Measurements from ENCODE around the gene ADAD2. TPM values are rescaled to one million over a fixed set of nuclear protein-coding genes. Genes with fewer than 3 reads are reported as not detected.
"Not testable (repeated sequence)": the region's sequence is repeated elsewhere in the genome, so short reads cannot be mapped to it uniquely, and the experiment has no call there.

The ADAD2 gene
- total RNA-seq, 2 experiments from 2014 or later = 0.18 TPM; not detected in 1

DNA sequence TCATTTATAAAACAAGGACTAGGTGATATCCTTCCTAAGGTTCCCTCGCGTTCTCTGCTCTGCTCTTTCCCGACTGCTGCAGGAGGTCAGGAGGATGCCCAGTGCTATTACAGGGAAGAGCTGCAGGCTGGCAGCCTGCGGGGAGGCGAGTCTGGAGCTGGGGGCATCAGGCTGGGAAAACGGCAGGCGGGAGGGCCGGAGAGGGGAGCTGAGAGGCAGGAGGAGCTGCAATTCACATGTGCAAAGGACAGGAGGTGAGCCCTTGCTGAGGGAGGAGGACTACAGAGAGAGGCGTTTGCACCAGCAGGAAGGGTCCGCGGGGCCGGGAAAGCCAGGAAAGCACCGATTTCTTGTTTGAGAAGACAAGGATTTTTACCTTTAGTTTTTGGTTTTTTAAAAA is 8.1 kb downstream of the ADAD2 start:
- Mint-ChIP-seq H3K27me3 (ENCODE audit: low read depth) (peaks cover 2% of the 10 kb centered on the region), H3K4me1 (ENCODE audit: low read depth) (peaks cover 7% of the 10 kb centered on the region), H3K27ac (no peak overlapping the region), H3K9me3 (ENCODE audit: insufficient read depth) (no peaks in the 10 kb centered on the region), H3K36me3 (ENCODE audit: low read depth) (no peaks in the 10 kb centered on the region), H3K4me3 (no peak overlapping the region)
- ChIA-PET POLR2A (no interaction called here), CTCF (no interaction called here)
- ATAC-seq = no peak
- no peak for DNase-seq

DNA sequence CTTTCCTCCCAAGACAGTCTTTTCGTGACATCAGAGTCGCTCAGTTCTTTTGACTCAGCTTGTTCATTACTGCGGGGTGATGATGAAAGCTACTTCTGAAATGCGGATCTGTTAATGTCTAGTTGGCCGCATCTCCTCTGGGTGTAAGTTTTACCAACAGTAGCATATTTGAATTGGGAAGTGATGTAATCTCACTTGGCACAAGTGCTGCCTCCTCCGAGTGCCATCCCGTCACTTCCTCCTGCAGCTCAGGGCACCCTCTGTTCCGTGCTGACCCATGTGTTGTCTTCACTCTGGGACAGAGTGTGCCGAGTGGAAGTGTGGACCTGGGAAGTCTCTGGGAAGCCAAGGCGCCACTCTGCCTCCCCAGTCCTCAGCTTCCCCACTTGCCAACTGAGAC is 8.9 kb downstream of the ADAD2 start:
- DNase-seq (no peak), ATAC-seq (no peak)
- no peak overlapping the region for H3K27ac Mint-ChIP-seq
- no peaks in the 10 kb centered on the region for H3K4me1 Mint-ChIP-seq (ENCODE audit: low read depth)
- no peak overlapping the region for H3K4me3 Mint-ChIP-seq
- no peaks in the 10 kb centered on the region for H3K36me3 Mint-ChIP-seq (ENCODE audit: low read depth)
- H3K9me3 Mint-ChIP-seq (ENCODE audit: insufficient read depth) = no peaks in the 10 kb centered on the region
- ChIA-PET POLR2A (no interaction called here), CTCF (interaction anchor here (1.3 kb wide), 1 partner anchor 13 kb away, joined by 4 read pairs; the partner anchor contains the start of gene TAF1C)
- peaks cover 2% of the 10 kb centered on the region for H3K27me3 Mint-ChIP-seq (ENCODE audit: low read depth)

GRCh38 chr16:84204551-84204950 is 13.6 kb downstream of the ADAD2 start:
- ATAC-seq; H3K4me1 Mint-ChIP-seq (ENCODE audit: low read depth); H3K27ac Mint-ChIP-seq; H3K4me3 Mint-ChIP-seq; POLR2A ChIA-PET; DNase-seq; H3K36me3 Mint-ChIP-seq (ENCODE audit: low read depth); H3K27me3 Mint-ChIP-seq (ENCODE audit: low read depth); H3K9me3 Mint-ChIP-seq (ENCODE audit: insufficient read depth); CTCF ChIA-PET: not testable (repeated sequence)

GRCh38 chr16:84205123-84205522 is 14.2 kb downstream of the ADAD2 start:
- H3K4me1 Mint-ChIP-seq (ENCODE audit: low read depth); DNase-seq; H3K4me3 Mint-ChIP-seq; CTCF ChIA-PET; ATAC-seq; POLR2A ChIA-PET; H3K27ac Mint-ChIP-seq; H3K36me3 Mint-ChIP-seq (ENCODE audit: low read depth); H3K27me3 Mint-ChIP-seq (ENCODE audit: low read depth); H3K9me3 Mint-ChIP-seq (ENCODE audit: insufficient read depth): not testable (repeated sequence)

DNA sequence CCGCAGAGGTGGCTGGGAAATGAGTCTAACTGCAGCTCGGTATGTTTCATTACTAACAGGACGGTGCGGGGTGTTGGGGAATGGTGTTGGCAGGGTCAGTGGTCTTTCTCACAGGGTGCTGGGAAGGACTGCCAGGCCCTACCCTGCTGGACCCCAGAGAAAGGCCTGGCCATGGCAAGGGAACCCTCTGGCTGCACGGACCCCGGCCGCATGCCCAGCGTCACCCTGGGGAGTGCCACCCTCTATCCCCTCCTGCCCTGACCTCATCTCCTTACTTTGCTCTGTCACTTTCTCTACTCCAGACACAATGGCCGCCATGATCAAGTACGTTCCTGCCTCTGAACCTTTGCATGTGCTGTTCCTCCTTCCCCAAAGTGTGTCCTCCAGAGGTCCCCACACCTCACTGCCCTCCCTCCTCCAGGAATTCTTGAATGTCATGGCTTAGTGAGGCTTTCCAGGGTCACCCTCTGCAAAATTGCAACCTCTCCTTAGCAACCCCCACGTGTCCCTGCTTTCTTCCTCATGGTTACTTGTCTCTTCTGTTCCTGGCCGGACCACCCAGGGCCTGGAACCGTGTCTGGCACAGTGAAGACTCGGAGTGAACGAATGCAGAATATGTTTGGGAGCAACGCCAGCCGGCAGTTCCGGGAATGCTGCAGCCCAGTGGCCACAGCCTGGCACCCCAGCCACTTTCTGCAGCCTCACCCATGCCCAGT is 15.2 kb downstream of the ADAD2 start:
- Mint-ChIP-seq H3K4me1 (ENCODE audit: low read depth) (no peaks in the 10 kb centered on the region), H3K4me3 (no peak overlapping the region), H3K36me3 (ENCODE audit: low read depth) (no peaks in the 10 kb centered on the region), H3K27ac (no peak overlapping the region), H3K27me3 (ENCODE audit: low read depth) (no peaks in the 10 kb centered on the region), H3K9me3 (ENCODE audit: insufficient read depth) (no peaks in the 10 kb centered on the region)
- ChIA-PET POLR2A (no interaction called here), CTCF (no interaction called here)
- ATAC-seq (no peak), DNase-seq (no peak)

DNA sequence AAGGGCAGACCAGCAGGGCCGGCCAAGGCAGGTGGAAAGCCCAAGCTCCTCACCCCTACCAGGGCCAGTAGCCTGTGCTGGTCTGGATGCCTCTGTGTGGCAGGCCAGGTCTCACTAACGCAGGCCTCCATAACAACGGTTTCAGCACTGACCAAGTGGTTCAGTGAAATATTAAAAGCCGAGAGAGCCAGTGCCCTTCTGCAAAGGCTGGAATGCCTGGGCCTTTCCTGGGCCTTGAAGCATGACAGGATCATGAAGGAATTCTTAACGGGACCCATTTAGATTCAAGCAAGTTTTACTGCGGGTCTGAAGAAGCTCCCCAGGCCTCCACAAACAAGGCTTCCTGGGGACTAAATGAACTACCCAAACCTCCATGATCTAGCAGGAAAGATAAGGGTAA is 16.3 kb downstream of the ADAD2 start:
- DNase-seq (no peak), ATAC-seq (no peak)
- no peaks in the 10 kb centered on the region for H3K36me3 Mint-ChIP-seq (ENCODE audit: low read depth)
- H3K9me3 Mint-ChIP-seq (ENCODE audit: insufficient read depth) = no peaks in the 10 kb centered on the region
- no peak overlapping the region for H3K4me3 Mint-ChIP-seq
- no peaks in the 10 kb centered on the region for H3K4me1 Mint-ChIP-seq (ENCODE audit: low read depth)
- H3K27me3 Mint-ChIP-seq (ENCODE audit: low read depth) = no peaks in the 10 kb centered on the region
- CTCF ChIA-PET = no interaction called here
- POLR2A ChIA-PET = interaction anchor here (0.8 kb wide), 1 partner anchor 12 kb away, joined by 4 read pairs; no protein-coding TSS in a partner anchor
- no peak overlapping the region for H3K27ac Mint-ChIP-seq

- CTCF ChIA-PET = no interaction called here
- H3K27ac Mint-ChIP-seq = no peak overlapping the region
- no peak for ATAC-seq
- POLR2A ChIA-PET = interaction anchor here (0.8 kb wide), 1 partner anchor 13 kb away, joined by 4 read pairs; no protein-coding TSS in a partner anchor
- H3K27me3 Mint-ChIP-seq (ENCODE audit: low read depth) = no peaks in the 10 kb centered on the region
- no peaks in the 10 kb centered on the region for H3K4me1 Mint-ChIP-seq (ENCODE audit: low read depth)
- DNase-seq = no peak
- H3K36me3 Mint-ChIP-seq (ENCODE audit: low read depth) = no peaks in the 10 kb centered on the region
- no peak overlapping the region for H3K4me3 Mint-ChIP-seq
- H3K9me3 Mint-ChIP-seq (ENCODE audit: insufficient read depth) = no peaks in the 10 kb centered on the region
Observed at GRCh38 chr16:84207879-84208278, 16.9 kb downstream of the ADAD2 start.

DNA sequence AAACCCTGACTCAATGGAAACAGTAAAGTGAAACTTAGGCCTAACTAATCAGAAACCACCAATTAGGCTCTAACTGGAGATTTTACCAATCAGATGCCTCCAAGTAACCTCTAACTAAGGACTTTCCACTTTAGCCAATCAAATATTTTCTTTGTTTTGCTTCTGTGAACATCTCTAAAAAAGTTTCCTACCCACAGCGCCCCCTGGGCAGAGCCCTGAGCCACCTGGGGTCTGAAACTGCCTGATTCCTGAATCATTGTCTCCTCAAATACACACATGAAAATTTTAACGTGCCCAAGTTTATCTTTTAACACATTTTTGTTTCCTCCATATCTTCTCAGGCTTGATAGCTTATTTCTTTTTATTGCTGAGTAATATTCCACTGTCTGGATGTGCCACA is 19.0 kb downstream of the ADAD2 start:
- DNase-seq = no peak

GRCh38 chr16:84212154-84212553 is 21.2 kb downstream of the ADAD2 start:
- DNase-seq = no peak
- ChIA-PET CTCF (interaction anchor here (1.2 kb wide), 1 partner anchor 25 kb away, joined by 3 read pairs; the partner anchor contains the start of gene TAF1C), POLR2A (no interaction called here)
- Mint-ChIP-seq H3K36me3 (ENCODE audit: low read depth) (no peaks in the 10 kb centered on the region), H3K4me3 (no peak overlapping the region), H3K9me3 (ENCODE audit: insufficient read depth) (no peaks in the 10 kb centered on the region), H3K4me1 (ENCODE audit: low read depth) (no peaks in the 10 kb centered on the region), H3K27me3 (ENCODE audit: low read depth) (peaks cover 2% of the 10 kb centered on the region), H3K27ac (no peak overlapping the region)
- ATAC-seq = no peak

More for the DNA sequence above, 19.0 kb downstream of the ADAD2 start:
- CTCF ChIA-PET = interaction anchor here (0.9 kb wide), 1 partner anchor 35 kb away, joined by 3 read pairs; no protein-coding TSS in a partner anchor
- POLR2A ChIA-PET = no interaction called here
- H3K9me3 Mint-ChIP-seq (ENCODE audit: insufficient read depth) = no peaks in the 10 kb centered on the region
- H3K27ac Mint-ChIP-seq = no peak overlapping the region
- no peaks in the 10 kb centered on the region for H3K4me1 Mint-ChIP-seq (ENCODE audit: low read depth)
- H3K4me3 Mint-ChIP-seq = no peak overlapping the region
- ATAC-seq = no peak
- no peaks in the 10 kb centered on the region for H3K27me3 Mint-ChIP-seq (ENCODE audit: low read depth)
- H3K36me3 Mint-ChIP-seq (ENCODE audit: low read depth) = no peaks in the 10 kb centered on the region

GRCh38 chr16:84212631-84213030 is 21.7 kb downstream of the ADAD2 start:
- Mint-ChIP-seq H3K9me3 (ENCODE audit: insufficient read depth) (no peaks in the 10 kb centered on the region), H3K36me3 (ENCODE audit: low read depth) (no peaks in the 10 kb centered on the region), H3K27ac (no peak overlapping the region), H3K27me3 (ENCODE audit: low read depth) (peaks cover 2% of the 10 kb centered on the region), H3K4me3 (no peak overlapping the region), H3K4me1 (ENCODE audit: low read depth) (no peaks in the 10 kb centered on the region)
- no peak for ATAC-seq
- CTCF ChIA-PET = no interaction called here
- POLR2A ChIA-PET = no interaction called here
- DNase-seq = no peak

GRCh38 chr16:84214451-84215066 is 23.6 kb downstream of the ADAD2 start:
- Mint-ChIP-seq H3K4me3 (no peak overlapping the region), H3K27me3 (ENCODE audit: low read depth) (peaks cover 2% of the 10 kb centered on the region), H3K36me3 (ENCODE audit: low read depth) (no peaks in the 10 kb centered on the region), H3K4me1 (ENCODE audit: low read depth) (no peaks in the 10 kb centered on the region), H3K27ac (no peak overlapping the region), H3K9me3 (ENCODE audit: insufficient read depth) (no peaks in the 10 kb centered on the region)
- ATAC-seq = no peak
- ChIA-PET CTCF (no interaction called here), POLR2A (no interaction called here)
- no peak for DNase-seq

DNA sequence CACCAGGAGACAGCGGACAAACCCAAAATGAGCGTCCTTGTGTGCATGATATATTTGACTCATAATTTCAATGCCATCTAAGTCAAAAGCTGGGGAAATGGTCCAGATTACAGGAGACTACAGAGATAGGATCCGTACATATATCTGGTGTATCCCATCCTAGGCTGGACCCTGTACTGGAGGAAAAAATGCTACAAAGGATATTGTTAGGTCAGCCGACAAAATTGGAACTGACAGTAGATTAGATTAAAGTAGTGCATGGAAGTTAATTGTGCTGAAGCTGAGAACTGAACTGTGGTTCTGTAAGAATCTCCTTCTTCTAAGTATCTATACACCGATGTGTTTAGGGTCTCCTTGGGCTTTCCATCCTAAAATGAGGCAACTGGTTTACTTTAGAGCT is 24.6 kb downstream of the ADAD2 start:
- H3K27ac Mint-ChIP-seq = no peak overlapping the region
- no peak for ATAC-seq
- no peak for DNase-seq
- H3K4me1 Mint-ChIP-seq (ENCODE audit: low read depth) = no peaks in the 10 kb centered on the region
- CTCF ChIA-PET = no interaction called here
- H3K4me3 Mint-ChIP-seq = no peak overlapping the region
- H3K9me3 Mint-ChIP-seq (ENCODE audit: insufficient read depth) = no peaks in the 10 kb centered on the region
- POLR2A ChIA-PET = no interaction called here
- peaks cover 2% of the 10 kb centered on the region for H3K27me3 Mint-ChIP-seq (ENCODE audit: low read depth)
- no peaks in the 10 kb centered on the region for H3K36me3 Mint-ChIP-seq (ENCODE audit: low read depth)

Measured in activated CD8-positive, alpha-beta T cell treated with anti-CD3 and anti-CD28 coated beads, Interleukin-2, amount 10 ng/mL, durations not matched to agents 7 days and 5 days (primary cell).